Endothelial cell (in vitro differentiated cells): Measurements from ENCODE around the gene NIPAL4. TPM values are rescaled to one million over a fixed set of nuclear protein-coding genes. Genes with fewer than 3 reads are reported as not detected.
"Not testable (repeated sequence)": the region's sequence is repeated elsewhere in the genome, so short reads cannot be mapped to it uniquely, and the experiment has no call there.

ENCODE experiments used
- DNase-seq: peaks from one replicate; pipeline ENCODE4 v3.0.0; 2021; ENCODE audit warnings: low spot score
- H3K27ac Mint-ChIP-seq: one replicate; pipeline ENCODE4 v1.8.0; 2021; ENCODE audit warnings: mixed read lengths, inconsistent platforms; ENCODE audit not compliant: unreplicated experiment
- H3K27me3 Mint-ChIP-seq: one replicate; pipeline ENCODE4 v1.8.0; 2021; ENCODE audit warnings: mild to moderate bottlenecking, moderate library complexity, mixed read lengths, inconsistent platforms; ENCODE audit not compliant: unreplicated experiment
- H3K36me3 Mint-ChIP-seq: one replicate; pipeline ENCODE4 v1.8.0; 2021; ENCODE audit warnings: mild to moderate bottlenecking, low read depth, mixed read lengths, inconsistent platforms; ENCODE audit not compliant: unreplicated experiment
- H3K4me1 Mint-ChIP-seq: one replicate; pipeline ENCODE4 v1.8.0; 2021; ENCODE audit warnings: mild to moderate bottlenecking, mixed read lengths, inconsistent platforms; ENCODE audit not compliant: unreplicated experiment
- H3K4me3 Mint-ChIP-seq: one replicate; pipeline ENCODE4 v1.8.0; 2021; ENCODE audit warnings: mild to moderate bottlenecking, mixed read lengths, inconsistent platforms; ENCODE audit not compliant: unreplicated experiment
- H3K9me3 Mint-ChIP-seq: one replicate; pipeline ENCODE4 v1.8.0; 2021; ENCODE audit warnings: mixed read lengths, inconsistent platforms; ENCODE audit not compliant: unreplicated experiment
- CTCF ChIP-seq: fragments of 200-600 bp; sonication (generic); IDR thresholded peaks from one replicate; pipeline ENCODE4 v1.5.0; 2021; ENCODE audit warnings: antibody characterized with exemption; ENCODE audit not compliant: unreplicated experiment
- long read RNA-seq: library from polyadenylated mRNA; unstranded; transcript quantifications from one replicate; pipeline ENCODE4 v2.0.0, GENCODE V29; 2020; ENCODE audit not compliant: unreplicated experiment
- total RNA-seq: library from RNA; stranded (reverse); fragmentation: NEBNext Ultra II Directional; extraction: Animal tissue kit (Norgen Biotek cat#: 25700); gene quantifications from one replicate; pipeline ENCODE4 v1.2.1, GENCODE V29; 2021; ENCODE audit not compliant: unreplicated experiment

Gene NIPAL4
- not detected for total RNA-seq
- long read RNA-seq: 0 reads

DNA sequence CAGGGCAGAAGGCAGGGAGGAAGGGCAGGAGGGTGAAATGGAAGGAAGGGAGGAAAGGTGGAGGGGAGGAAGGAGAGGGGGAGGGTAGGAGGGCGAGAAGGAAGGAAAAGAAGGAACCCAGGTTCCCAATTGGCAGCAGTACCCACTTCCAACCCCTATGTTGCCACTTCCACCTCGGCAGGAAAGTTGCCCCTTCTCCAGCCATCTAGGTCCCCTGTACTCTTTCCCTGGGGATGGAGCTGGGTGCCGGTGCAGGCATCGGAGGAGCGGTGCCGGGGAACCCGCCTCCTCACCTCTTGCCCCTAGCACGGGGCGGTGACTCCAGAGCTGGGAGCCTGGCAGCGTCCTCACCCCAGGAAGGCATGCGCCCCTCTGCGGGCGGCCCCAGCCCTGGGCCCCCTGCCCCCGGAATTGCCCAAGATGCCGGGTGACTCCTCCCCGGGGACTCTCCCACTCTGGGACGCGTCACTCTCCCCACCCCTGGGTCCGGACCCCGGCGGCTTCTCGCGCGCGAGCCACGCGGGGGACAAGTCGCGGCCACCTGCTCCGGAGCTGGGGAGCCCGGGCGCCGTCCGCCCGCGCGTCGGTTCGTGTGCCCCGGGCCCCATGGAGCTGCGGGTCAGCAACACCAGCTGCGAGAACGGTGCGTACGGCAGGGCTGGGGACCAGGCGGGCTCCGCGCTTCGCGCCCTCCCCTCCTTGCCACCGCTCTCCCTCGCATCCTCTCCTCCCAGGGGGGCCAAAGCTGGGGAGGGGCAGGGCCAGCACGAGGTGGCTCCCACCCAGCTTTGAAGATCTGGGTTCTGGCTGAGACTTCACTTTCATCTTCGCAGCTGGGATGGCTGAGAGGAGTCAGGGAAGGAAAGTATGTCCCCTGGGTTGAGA lies at the start of gene NIPAL4:
TSS of gene NIPAL4 (plus strand) at position 499 of the 885 bp plus-strand sequence. CDS start at position 607, 108 bp downstream.
- DNase-seq: peak; percentile 21
- H3K27ac Mint-ChIP-seq: no peak within 1 kb of the TSS
- H3K4me1 Mint-ChIP-seq: peaks cover 7% of the 10 kb centered on the region
- no peak for TF ChIP-seq CTCF
- H3K4me3 Mint-ChIP-seq: peak within 1 kb of the TSS; percentile 87
- H3K9me3 Mint-ChIP-seq: no peaks in the 10 kb centered on the region
- H3K27me3 Mint-ChIP-seq: peaks cover 8% of the 10 kb centered on the region
- no peaks in the 10 kb centered on the region for H3K36me3 Mint-ChIP-seq

DNA sequence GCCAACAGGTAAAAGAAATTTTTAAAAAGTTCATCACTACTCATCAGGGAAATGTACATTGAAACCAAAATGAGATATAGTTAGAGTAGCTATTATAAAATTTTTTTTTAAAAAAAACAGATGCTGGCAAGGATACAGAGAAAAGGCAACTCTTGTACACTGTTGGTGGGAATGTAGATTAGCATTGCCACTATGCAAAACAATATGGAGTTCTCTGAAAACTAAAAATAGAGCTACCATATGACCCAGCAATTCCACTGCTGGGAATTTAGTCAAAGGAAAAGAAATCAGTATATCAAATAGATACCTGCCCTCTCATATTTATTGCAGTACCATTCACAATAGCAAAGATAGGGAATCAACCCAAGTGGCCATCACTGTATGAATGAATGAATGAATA lies 44.2 kb upstream of the NIPAL4 start:
- no peak overlapping the region for H3K4me3 Mint-ChIP-seq
- H3K4me1 Mint-ChIP-seq: no peaks in the 10 kb centered on the region
- TF ChIP-seq CTCF: no peak
- DNase-seq: no peak
- H3K27me3 Mint-ChIP-seq: no peaks in the 10 kb centered on the region
- H3K27ac Mint-ChIP-seq: no peak overlapping the region
- H3K9me3 Mint-ChIP-seq: peaks cover 8% of the 10 kb centered on the region
- peaks cover 8% of the 10 kb centered on the region for H3K36me3 Mint-ChIP-seq

DNA sequence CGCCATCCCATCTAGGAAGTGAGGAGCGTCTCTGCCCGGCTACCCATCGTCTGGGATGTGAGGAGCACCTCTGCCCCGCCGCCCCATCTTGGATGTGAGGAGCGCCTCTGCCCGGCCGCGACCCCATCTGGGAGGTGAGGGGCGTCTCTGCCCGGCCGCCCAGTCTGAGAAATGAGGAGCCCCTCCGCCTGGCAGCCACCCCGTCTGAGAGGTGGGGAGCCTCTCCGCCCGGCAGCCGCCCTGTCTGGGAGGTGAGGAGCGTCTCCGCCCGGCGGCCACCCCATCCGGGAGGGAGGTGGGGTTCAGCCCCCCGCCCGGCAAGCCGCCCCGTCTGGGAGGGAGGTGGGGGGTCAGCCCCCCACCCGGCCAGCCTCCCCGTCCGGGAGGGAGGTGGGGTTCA lies 40.5 kb upstream of the NIPAL4 start:
- H3K27me3 Mint-ChIP-seq, H3K4me3 Mint-ChIP-seq, H3K9me3 Mint-ChIP-seq, DNase-seq, H3K27ac Mint-ChIP-seq, H3K4me1 Mint-ChIP-seq, H3K36me3 Mint-ChIP-seq: not testable (repeated sequence)

DNA sequence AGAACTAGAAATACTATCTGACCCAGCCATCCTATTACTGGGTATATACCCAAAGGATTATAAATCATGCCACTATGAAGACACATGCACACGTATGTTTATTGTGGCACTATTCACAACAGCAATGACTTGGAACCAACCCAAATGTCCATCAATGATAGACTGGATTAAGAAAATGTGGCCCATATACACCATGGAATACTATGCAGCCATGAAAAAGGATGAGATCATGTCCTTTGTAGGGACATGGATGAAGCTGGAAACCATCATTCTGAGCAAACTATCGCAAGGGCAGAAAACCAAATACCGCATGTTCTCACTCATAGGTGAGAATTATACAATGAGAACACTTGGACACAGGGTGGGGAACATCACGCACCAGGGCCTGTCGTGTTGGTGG lies 30.1 kb upstream of the NIPAL4 start:
- H3K9me3 Mint-ChIP-seq, H3K4me3 Mint-ChIP-seq: not testable (repeated sequence)

DNA sequence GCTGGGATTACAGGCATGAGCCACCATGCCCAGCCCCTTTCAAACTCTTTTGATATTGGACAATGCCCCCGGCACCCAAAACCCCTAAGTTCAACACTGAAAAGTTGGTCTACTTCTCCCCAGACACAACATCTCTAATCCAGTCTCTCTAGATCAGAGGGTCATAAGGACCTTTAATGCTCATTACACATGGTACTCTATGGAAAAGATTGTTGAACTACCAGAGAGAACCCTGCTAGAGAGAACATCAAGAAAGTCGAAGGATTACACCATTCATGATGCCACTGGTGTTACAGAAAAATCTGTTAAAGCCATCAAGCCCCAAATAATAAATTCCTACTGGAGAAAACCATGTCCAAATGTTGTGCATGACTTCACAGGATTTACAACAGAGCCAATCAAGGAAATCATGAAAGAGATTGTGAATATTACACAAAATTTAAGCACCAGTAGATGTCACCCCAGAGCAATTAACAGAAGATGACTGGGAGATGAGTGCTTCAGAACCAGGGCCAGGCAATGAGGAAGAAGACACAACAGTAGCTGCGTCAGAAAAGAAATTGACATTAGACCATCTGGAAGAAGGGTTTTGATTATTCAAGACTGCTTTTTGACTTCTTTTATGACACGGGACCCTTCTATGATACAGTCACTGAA lies 28.3 kb upstream of the NIPAL4 start:
- Mint-ChIP-seq H3K9me3 (no peaks in the 10 kb centered on the region), H3K36me3 (no peaks in the 10 kb centered on the region), H3K27me3 (peaks cover 2% of the 10 kb centered on the region), H3K4me3 (no peak overlapping the region), H3K27ac (no peak overlapping the region), H3K4me1 (peaks cover 4% of the 10 kb centered on the region)
- no peak for DNase-seq
- peak; percentile 26 for TF ChIP-seq CTCF

More for the DNA sequence above, 30.1 kb upstream of the NIPAL4 start:
- H3K4me1 Mint-ChIP-seq, H3K27me3 Mint-ChIP-seq, DNase-seq, H3K36me3 Mint-ChIP-seq, H3K27ac Mint-ChIP-seq: not testable (repeated sequence)

- Mint-ChIP-seq H3K4me1 (peaks cover 2% of the 10 kb centered on the region), H3K36me3 (no peaks in the 10 kb centered on the region), H3K27me3 (peaks cover 2% of the 10 kb centered on the region), H3K9me3 (no peaks in the 10 kb centered on the region), H3K27ac (no peak overlapping the region), H3K4me3 (no peak overlapping the region)
- DNase-seq: no peak
- no peak for TF ChIP-seq CTCF
Measured at GRCh38 chr5:157434096-157434495, 25.9 kb upstream of the NIPAL4 start.
